HepG2 (cell line): ENCODE measurements around the gene VKORC1. TPM values are rescaled to one million over a fixed set of nuclear protein-coding genes. Genes with fewer than 3 reads are reported as not detected.
A peak's percentile ranks its signal among the peaks of the same experiment; 100 is the strongest.

Source experiments
- ATAC-seq: fragments of 200-7000 bp; cut with Tn5 transposase; 3 replicates; pipeline ENCODE4 v1.9.1; 2020; ENCODE audit warnings: mild to moderate bottlenecking, moderate library complexity
- BruUV-seq: library from RNA; stranded (reverse); fragments of 400-500 nt; replicated peaks from 2 replicates; lab custom pipeline; 2021; lab: Mats Ljungman, UMichigan
- CTCF ChIA-PET: fragments of 300-600 bp; formaldehyde crosslinking; extraction: SDS; loops from one replicate; lab custom pipeline; 2021; ENCODE audit warnings: low total read pairs, inconsistent platforms, low intra/inter-chr PET ratio; lab: Yijun Ruan, JAX
- POLR2A ChIA-PET: fragments of 350-600 bp; sonication (Branson Sonifier 250); formaldehyde crosslinking; loops from one replicate; lab custom pipeline; 2020; ENCODE audit warnings: antibody characterized with exemption, inconsistent platforms; lab: Yijun Ruan, JAX
- DNase-seq: peaks from one replicate; pipeline ENCODE4 v3.0.0-alpha.2; 2015; ENCODE audit warnings: low spot score
- FAIRE-seq: peaks from 3 replicates; lab custom pipeline; 2011; peaks lifted over from hg19 to GRCh38; lab: Jason Lieb, UNC
- H2AFZ ChIP-seq: one replicate; pipeline ENCODE4 v1.6.1; 2011; ENCODE audit warnings: low read length, inconsistent platforms
- H3K27ac ChIP-seq: fragments of 300-600 bp; 3 replicates; pipeline ENCODE4 v1.8.0; 2011; ENCODE audit warnings: mixed run types, mild to moderate bottlenecking, mixed read lengths, low read length, inconsistent platforms; ENCODE audit not compliant: insufficient read depth; ENCODE audit errors: extremely low read length
- H3K27me3 ChIP-seq, 2 experiments: fragments of 200-600 bp in 1 of 2; 2 replicates in 1 of 2; 3 replicates in 1 of 2; pipeline versions ENCODE4 v1.6.0 to v1.8.0; 2011; ENCODE audit warnings: low read length in 2 of 2, mild to moderate bottlenecking in 2 of 2, moderate library complexity in 2 of 2, inconsistent platforms in 1 of 2; ENCODE audit not compliant: insufficient read depth in 2 of 2, control insufficient read depth in 1 of 2
- H3K36me3 ChIP-seq, 2 experiments: fragments of 200-600 bp in 1 of 2; replicated peaks in 1 of 2; 2 replicates in 1 of 2; 3 replicates in 1 of 2; pipeline versions ENCODE4 v1.5.1 to v1.8.0; 2011; ENCODE audit warnings: low read length in 2 of 2, inconsistent platforms in 1 of 2; ENCODE audit not compliant: insufficient read depth in 2 of 2, control insufficient read depth in 1 of 2
- H3K4me1 ChIP-seq: 2 replicates; pipeline ENCODE4 v1.5.1; 2012; ENCODE audit warnings: low read length, inconsistent platforms; ENCODE audit not compliant: insufficient read depth
- H3K4me2 ChIP-seq: 2 replicates; pipeline ENCODE4 v1.6.0; 2011; ENCODE audit warnings: low read depth, low read length, inconsistent platforms
- H3K4me3 ChIP-seq, 3 experiments: fragments of 200-600 bp in 1 of 3; sonication (generic), shearing (Covaris generic) in 1 of 3; replicated peaks in 1 of 3; 2 replicates each; pipeline ENCODE4 v1.5.1; 2011 to 2016; ENCODE audit warnings: low read length in 3 of 3, inconsistent platforms in 2 of 3, low read depth in 2 of 3, mild to moderate bottlenecking in 2 of 3, control low read depth in 1 of 3, mixed read lengths in 1 of 3; ENCODE audit not compliant: insufficient read depth in 1 of 3
- H3K79me2 ChIP-seq: one replicate; pipeline ENCODE4 v1.6.1; 2011; ENCODE audit warnings: low read length, inconsistent platforms; ENCODE audit not compliant: insufficient read depth
- H3K9ac ChIP-seq: 2 replicates; pipeline ENCODE4 v1.6.0; 2011; ENCODE audit warnings: mild to moderate bottlenecking, low read depth, low read length, inconsistent platforms; ENCODE audit not compliant: insufficient read depth
- H3K9me3 ChIP-seq: 2 replicates; pipeline ENCODE4 v1.5.1; 2012; ENCODE audit warnings: mild to moderate bottlenecking, low read length
- H4K20me1 ChIP-seq: 2 replicates; pipeline ENCODE4 v1.6.0; 2011; ENCODE audit warnings: inconsistent platforms, mild to moderate bottlenecking, low read length, moderate library complexity; ENCODE audit not compliant: insufficient read depth
- POLR2A ChIP-seq, 2 experiments: IDR thresholded peaks; 2 replicates each; pipeline ENCODE4 v1.6.1; 2011; ENCODE audit warnings: low read depth in 2 of 2, low read length in 2 of 2, mild to moderate bottlenecking in 1 of 2, moderate library complexity in 1 of 2; ENCODE audit not compliant: insufficient read depth in 1 of 2
- POLR2G ChIP-seq: fragments of 200-400 bp; formaldehyde crosslinking; IDR thresholded peaks from 2 replicates; pipeline ENCODE4 v1.6.1; 2018; ENCODE audit warnings: mild to moderate bottlenecking, low read depth, low read length, moderate library complexity
- RBM39 ChIP-seq: fragments of 200-400 bp; formaldehyde crosslinking; IDR thresholded peaks from one replicate; pipeline ENCODE4 v1.6.1; 2018; ENCODE audit warnings: antibody characterized with exemption, mild to moderate bottlenecking, low read depth, low read length; ENCODE audit not compliant: poor library complexity, severe bottlenecking
- ZFP91 ChIP-seq: sonication (generic); formaldehyde crosslinking; IDR thresholded peaks from 2 replicates; pipeline ENCODE4 v1.9.0; 2022; ENCODE audit warnings: missing genetic modification reagents, mild to moderate bottlenecking, borderline replicate concordance
- ZNF543 ChIP-seq: sonication (generic); formaldehyde crosslinking; IDR thresholded peaks from 2 replicates; pipeline ENCODE4 v1.4.0; 2020; ENCODE audit warnings: mild to moderate bottlenecking, missing genetic modification reagents
- ZNF589 ChIP-seq: sonication (generic); formaldehyde crosslinking; conservative IDR thresholded peaks from 2 replicates; pipeline ENCODE4 v1.8.0; 2022; ENCODE audit warnings: mild to moderate bottlenecking, moderate library complexity, missing genetic modification reagents
- WGBS: methylation state at CpG from one replicate; pipeline ENCODE4 v1.1.6; 2017; ENCODE audit warnings: low lambda C conversion rate; 5-methylcytosine and 5-hydroxymethylcytosine counted together
- in situ Hi-C: cut with HindIII; loops from 2 replicates; pipeline ENCODE4 v1.10.0; 2017; ENCODE audit warnings: low pct_unique_long_range_greater_than_20kb; ENCODE audit not compliant: extremely low pct_ligation_motif_present
- intact Hi-C: fragments of 100-400 bp; cut with micrococcal nuclease; formaldehyde crosslinking; loops from one replicate; pipeline ENCODE4 v1.10.0; 2022; ENCODE audit not compliant: unreplicated experiment
- polyA plus RNA-seq, 8 experiments: library from polyadenylated mRNA; depleted of rRNA in 3 of 8; stranded (reverse) in 7 of 8; unstranded in 1 of 8; fragments of >200 nt; fragmentation: Illumina TruSeq in 4 of 8; extraction: Trizol in 4 of 8; gene quantifications; 2 replicates each; pipeline versions ENCODE4 v1.2.1 to v1.2.3, GENCODE V29; 2011 to 2016; ENCODE audit warnings: low read depth in 4 of 8, missing spikeins in 1 of 8, mixed read lengths in 1 of 8; ENCODE audit not compliant: insufficient read depth in 1 of 8
- total RNA-seq, 5 experiments: library from RNA; depleted of rRNA; stranded (reverse); fragments of >200 nt; fragmentation: Illumina TruSeq; extraction: Trizol; gene quantifications; 2 replicates each; pipeline ENCODE4 v1.2.3, GENCODE V29; 2016; ENCODE audit warnings: low read depth in 1 of 5
- TF ChIP-seq, protein P1 (sequence below): sonication (generic); formaldehyde crosslinking; IDR thresholded peaks from 2 replicates; pipeline ENCODE4 v1.4.0; 2020; ENCODE audit warnings: missing genetic modification reagents

Gene VKORC1
- total and polyA plus RNA-seq, 2 of the 13 experiments (the other 11 are each of a cell fraction or from before 2014, with no cell fraction given), result 141 to 615 TPM

GRCh38 chr16:31079342-31079944 is 15.2 kb downstream of the VKORC1 start:
- H3K9ac ChIP-seq, result no peak overlapping the region
- H3K4me2 ChIP-seq, result no peak overlapping the region
- no peak overlapping the region for H3K4me3 ChIP-seq
- H3K9me3 ChIP-seq, result no peaks in the 10 kb centered on the region
- H3K79me2 ChIP-seq, result peaks cover 19% of the 10 kb centered on the region
- no TSS peak for BruUV-seq
- ATAC-seq, result no peak
- no peak for FAIRE-seq
- H4K20me1 ChIP-seq, result no peaks in the 10 kb centered on the region
- H2AFZ ChIP-seq, result no peak overlapping the region
- intact Hi-C loops (no loop called here), in situ Hi-C loops (no loop called here)
- no peak overlapping the region for H3K27ac ChIP-seq
- H3K27me3 ChIP-seq, result no peaks in the 10 kb centered on the region
- ChIA-PET CTCF (no interaction called here), POLR2A (interaction anchor here (2.2 kb wide), 1 partner anchor 13 kb away, joined by 6 read pairs; no protein-coding TSS in a partner anchor)
- 92% methylated on average over 13 of the region's 13 CpGs for whole genome bisulfite sequencing
- peaks cover 30 to 53% of the 10 kb centered on the region in 2 experiments for H3K36me3 ChIP-seq
- peaks cover 10% of the 10 kb centered on the region for H3K4me1 ChIP-seq
- TF ChIP-seq ZFP91 (CRISPR knock-in tag) (0 out of 2 replicates have a peak, but pooled peaks have one; percentile 12), POLR2A (IDR thresholded peaks at IDR 0.05; ENCODE audit: insufficient read depth in 1 of 2, low read depth in 2 of 2, low read length in 2 of 2) (0 out of 4 replicates have a peak, but pooled peaks of 1 of the 2 experiments have one; percentile 4), RBM39 (no peak), ZNF543 (CRISPR knock-in tag) (no peak), ZNF589 (CRISPR knock-in tag) (0 out of 2 replicates have a peak, but pooled peaks have one; percentile 31), POLR2G (peak; percentile 19; the same call in 1 of the 2 replicates)
- TF ChIP-seq, protein P1, sequence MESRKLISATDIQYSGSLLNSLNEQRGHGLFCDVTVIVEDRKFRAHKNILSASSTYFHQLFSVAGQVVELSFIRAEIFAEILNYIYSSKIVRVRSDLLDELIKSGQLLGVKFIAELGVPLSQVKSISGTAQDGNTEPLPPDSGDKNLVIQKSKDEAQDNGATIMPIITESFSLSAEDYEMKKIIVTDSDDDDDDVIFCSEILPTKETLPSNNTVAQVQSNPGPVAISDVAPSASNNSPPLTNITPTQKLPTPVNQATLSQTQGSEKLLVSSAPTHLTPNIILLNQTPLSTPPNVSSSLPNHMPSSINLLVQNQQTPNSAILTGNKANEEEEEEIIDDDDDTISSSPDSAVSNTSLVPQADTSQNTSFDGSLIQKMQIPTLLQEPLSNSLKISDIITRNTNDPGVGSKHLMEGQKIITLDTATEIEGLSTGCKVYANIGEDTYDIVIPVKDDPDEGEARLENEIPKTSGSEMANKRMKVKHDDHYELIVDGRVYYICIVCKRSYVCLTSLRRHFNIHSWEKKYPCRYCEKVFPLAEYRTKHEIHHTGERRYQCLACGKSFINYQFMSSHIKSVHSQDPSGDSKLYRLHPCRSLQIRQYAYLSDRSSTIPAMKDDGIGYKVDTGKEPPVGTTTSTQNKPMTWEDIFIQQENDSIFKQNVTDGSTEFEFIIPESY (CRISPR knock-in tag), result 0 out of 2 replicates have a peak, but pooled peaks have one; percentile 14
- DNase-seq, result no peak
